GM12801 (cell line): Measurements from ENCODE around the gene ASCL2.

Experiments
- TF ChIP-seq, protein P1 (sequence below): IDR thresholded peaks from one replicate; pipeline ENCODE4 v1.5.1; 2011; ENCODE audit warnings: control low read depth; ENCODE audit not compliant: insufficient read length; ENCODE audit errors: extremely low read depth

ASCL2 gene

DNA sequence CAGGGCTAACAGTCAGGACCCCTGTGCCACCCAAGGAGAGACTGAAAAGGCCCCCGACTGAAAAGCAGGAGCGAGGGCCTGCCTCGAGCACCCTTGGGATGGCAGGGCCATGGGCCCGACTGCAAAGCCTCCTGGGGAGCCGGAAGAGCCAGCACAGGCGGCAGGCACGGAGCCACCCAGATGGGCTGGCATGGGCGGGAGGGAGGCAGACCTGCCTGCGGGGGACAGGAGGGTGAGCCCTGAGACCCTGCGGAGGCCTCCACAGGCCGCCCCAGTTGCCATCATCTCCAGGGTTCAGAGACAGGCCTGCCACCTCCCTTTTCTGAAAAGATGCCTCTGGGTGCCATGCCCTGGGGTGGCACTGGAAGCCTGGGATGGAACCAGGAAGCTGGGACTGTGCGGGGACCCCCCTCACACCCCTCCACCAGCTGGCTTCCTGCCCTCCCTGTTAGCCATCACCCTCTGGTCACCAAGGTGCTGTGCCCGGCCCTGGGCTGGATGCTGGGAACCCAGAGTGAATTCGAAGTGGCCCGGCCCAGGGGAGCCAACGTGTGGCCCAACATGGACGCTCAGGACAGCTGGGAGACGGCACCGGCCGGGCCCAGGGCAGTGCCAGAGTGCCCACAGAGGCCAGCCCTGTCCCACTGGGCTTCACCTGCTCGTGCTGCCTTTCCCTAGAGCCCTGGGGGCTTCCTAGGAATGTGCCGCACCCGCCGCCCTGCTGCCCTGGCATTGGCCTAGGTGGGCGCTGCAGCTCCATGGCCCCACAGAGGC is 45.2 kb upstream of the ASCL2 start:
- TF ChIP-seq, protein P1, sequence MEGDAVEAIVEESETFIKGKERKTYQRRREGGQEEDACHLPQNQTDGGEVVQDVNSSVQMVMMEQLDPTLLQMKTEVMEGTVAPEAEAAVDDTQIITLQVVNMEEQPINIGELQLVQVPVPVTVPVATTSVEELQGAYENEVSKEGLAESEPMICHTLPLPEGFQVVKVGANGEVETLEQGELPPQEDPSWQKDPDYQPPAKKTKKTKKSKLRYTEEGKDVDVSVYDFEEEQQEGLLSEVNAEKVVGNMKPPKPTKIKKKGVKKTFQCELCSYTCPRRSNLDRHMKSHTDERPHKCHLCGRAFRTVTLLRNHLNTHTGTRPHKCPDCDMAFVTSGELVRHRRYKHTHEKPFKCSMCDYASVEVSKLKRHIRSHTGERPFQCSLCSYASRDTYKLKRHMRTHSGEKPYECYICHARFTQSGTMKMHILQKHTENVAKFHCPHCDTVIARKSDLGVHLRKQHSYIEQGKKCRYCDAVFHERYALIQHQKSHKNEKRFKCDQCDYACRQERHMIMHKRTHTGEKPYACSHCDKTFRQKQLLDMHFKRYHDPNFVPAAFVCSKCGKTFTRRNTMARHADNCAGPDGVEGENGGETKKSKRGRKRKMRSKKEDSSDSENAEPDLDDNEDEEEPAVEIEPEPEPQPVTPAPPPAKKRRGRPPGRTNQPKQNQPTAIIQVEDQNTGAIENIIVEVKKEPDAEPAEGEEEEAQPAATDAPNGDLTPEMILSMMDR = no peak

GRCh38 chr11:2314525-2315394 is 44.4 kb upstream of the ASCL2 start:
- TF ChIP-seq, protein P1 = no peak

GRCh38 chr11:2314136-2314524 is 43.7 kb upstream of the ASCL2 start:
- TF ChIP-seq, protein P1 = no peak

DNA sequence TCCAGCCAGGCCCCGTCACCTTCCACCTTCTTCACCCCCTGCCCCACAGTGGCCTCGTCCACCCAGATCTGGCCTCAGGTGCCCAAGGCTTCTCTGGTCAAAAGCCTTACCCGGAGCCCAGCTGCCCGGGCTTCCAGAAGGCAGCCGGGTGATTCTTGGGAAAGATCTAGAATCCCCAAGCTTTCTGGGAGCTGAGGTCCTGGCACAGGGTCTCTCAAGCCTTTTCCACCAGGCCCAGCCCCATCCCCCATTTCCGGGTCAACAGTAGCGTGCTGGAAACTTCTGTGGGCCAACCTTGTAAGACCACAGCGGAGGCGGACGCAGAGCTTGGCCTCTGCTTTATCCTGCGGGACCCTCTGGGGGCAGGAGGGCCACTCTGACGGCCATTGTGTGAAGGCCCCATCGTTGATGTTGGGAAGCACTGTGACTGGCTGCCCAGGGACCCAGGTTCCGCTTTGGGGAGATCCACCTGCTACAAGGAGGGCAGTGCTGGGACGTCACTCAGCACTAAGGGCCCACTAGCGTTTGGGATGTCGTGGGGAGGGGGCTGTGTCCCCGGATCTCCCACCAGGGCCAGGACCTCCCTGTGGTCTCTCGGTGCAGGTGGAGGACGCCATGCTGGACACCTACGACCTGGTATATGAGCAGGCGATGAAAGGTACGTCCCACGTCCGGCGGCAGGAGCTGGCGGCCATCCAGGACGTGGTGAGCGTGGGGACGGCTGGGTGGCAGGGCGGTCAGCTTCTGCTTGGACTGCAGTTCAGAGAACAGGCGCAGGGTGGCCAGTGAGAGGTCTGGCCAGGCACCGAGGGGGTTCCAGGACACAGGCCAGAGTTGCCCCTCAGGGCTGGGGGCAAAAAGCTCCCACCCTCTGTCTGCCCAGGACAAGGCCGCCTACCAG is 42.9 kb upstream of the ASCL2 start:
- TF ChIP-seq, protein P1 = no peak

DNA sequence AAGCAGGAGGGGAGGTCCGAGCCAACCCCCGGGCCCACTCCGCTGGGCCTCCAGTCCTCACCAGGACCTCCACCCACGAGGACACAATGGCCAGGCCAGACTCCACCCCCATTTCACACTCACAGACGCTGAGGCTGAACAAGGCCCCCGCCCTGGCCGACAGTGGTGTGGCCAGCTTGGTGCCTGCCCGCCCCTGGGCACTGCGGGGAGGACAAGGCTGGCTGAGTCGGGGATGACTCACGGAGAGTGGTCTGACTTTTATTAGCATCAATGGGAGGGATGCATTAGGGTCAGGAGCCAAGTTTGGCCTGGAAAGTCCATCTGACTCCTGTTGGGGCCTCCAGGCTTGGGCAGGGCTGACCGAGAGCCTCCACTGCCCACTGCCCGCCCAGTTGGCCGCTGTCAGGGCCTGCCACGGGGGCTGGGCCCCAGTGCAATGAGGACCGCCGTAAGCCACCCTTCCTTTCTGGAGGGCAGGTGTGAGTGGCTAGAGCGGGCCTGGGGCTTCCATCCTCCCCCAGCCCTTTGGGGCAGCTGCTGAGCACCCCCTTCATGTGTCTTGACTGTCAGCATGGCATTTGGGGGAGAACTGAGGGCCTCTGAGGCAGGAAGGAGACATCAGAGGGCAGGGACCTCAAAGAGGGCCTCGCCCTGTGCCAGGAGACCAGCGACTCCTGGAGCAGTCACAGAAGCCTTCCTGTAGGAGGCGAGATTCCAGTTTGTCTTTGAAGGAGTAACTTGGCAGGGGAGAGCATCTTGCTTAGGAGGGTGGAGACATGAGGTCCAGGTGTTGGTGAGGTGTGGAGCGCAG is 42.0 kb upstream of the ASCL2 start:
- TF ChIP-seq, protein P1 = no peak

GRCh38 chr11:2311353-2312133 is 41.2 kb upstream of the ASCL2 start:
- TF ChIP-seq, protein P1 = no peak
